Activated naive CD4-positive, alpha-beta T cell treated with anti-CD3 and anti-CD28 coated beads, Interleukin-2, amount 10 ng/mL, durations not matched to agents 7 days and 5 days (primary cell): Measurements from ENCODE around the gene AASS.

ENCODE experiments used
- CTCF ChIA-PET: fragments of 350-600 bp; sonication (Branson Sonifier 250); formaldehyde crosslinking; loops from one replicate; lab custom pipeline; 2021; ENCODE audit warnings: antibody characterized with exemption; lab: Charles Lee
- DNase-seq: peaks from one replicate; pipeline ENCODE4 v3.0.0-alpha.2; 2020
- H3K27ac Mint-ChIP-seq: one replicate; pipeline ENCODE4 v1.8.0; 2021; ENCODE audit warnings: mild to moderate bottlenecking, moderate library complexity, mixed read lengths
- H3K27me3 Mint-ChIP-seq: one replicate; pipeline ENCODE4 v1.8.0; 2021; ENCODE audit warnings: mild to moderate bottlenecking, mixed read lengths
- H3K36me3 Mint-ChIP-seq: one replicate; pipeline ENCODE4 v1.8.0; 2021; ENCODE audit warnings: mixed read lengths
- H3K4me1 Mint-ChIP-seq: one replicate; pipeline ENCODE4 v1.8.0; 2021; ENCODE audit warnings: mixed read lengths
- H3K4me3 Mint-ChIP-seq: one replicate; pipeline ENCODE4 v1.8.0; 2021; ENCODE audit warnings: mild to moderate bottlenecking, moderate library complexity, mixed read lengths
- H3K9me3 Mint-ChIP-seq: one replicate; pipeline ENCODE4 v1.8.0; 2021; ENCODE audit warnings: mixed read lengths

The AASS gene

GRCh38 chr7:122054393-122054792 is 89.7 kb downstream of the AASS start:
- Mint-ChIP-seq H3K27me3 (no peaks in the 10 kb centered on the region), H3K27ac (no peak overlapping the region), H3K36me3 (no peaks in the 10 kb centered on the region), H3K4me1 (no peaks in the 10 kb centered on the region), H3K9me3 (no peaks in the 10 kb centered on the region), H3K4me3 (no peak overlapping the region)
- CTCF ChIA-PET = no interaction called here
- no peak for DNase-seq

DNA sequence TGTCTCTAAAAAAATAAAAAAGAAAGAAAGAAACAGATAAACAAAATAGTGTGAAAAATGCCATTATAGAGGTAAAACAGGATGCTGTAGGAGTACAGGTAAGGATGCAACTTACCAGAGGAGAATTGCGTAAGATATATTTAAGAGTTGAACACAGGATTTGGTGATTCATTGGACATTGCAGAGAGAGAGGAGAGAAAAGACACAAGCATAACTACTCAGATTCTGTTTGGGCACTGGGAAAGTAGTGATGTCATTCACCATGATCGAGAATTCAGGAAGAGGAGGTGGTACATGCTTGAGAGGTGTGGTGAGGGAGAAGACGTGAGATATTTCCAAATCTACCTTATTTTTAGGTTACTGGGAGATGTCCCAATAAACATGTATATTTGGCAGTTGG is 97.6 kb downstream of the AASS start:
- CTCF ChIA-PET = no interaction called here
- Mint-ChIP-seq H3K4me1 (no peaks in the 10 kb centered on the region), H3K27me3 (no peaks in the 10 kb centered on the region), H3K9me3 (no peaks in the 10 kb centered on the region), H3K4me3 (no peak overlapping the region), H3K36me3 (no peaks in the 10 kb centered on the region), H3K27ac (no peak overlapping the region)
- no peak for DNase-seq

GRCh38 chr7:122040147-122040546 is 103.9 kb downstream of the AASS start:
- DNase-seq = no peak
- Mint-ChIP-seq H3K27me3 (no peaks in the 10 kb centered on the region), H3K27ac (no peak overlapping the region), H3K9me3 (no peaks in the 10 kb centered on the region), H3K4me3 (no peak overlapping the region), H3K4me1 (no peaks in the 10 kb centered on the region), H3K36me3 (no peaks in the 10 kb centered on the region)
- CTCF ChIA-PET = no interaction called here

- DNase-seq = no peak
- CTCF ChIA-PET = no interaction called here
- Mint-ChIP-seq H3K27ac (no peak overlapping the region), H3K36me3 (no peaks in the 10 kb centered on the region), H3K27me3 (no peaks in the 10 kb centered on the region), H3K4me3 (no peak overlapping the region), H3K9me3 (no peaks in the 10 kb centered on the region), H3K4me1 (no peaks in the 10 kb centered on the region)
Observed at GRCh38 chr7:122038904-122039303, 105.1 kb downstream of the AASS start.

DNA sequence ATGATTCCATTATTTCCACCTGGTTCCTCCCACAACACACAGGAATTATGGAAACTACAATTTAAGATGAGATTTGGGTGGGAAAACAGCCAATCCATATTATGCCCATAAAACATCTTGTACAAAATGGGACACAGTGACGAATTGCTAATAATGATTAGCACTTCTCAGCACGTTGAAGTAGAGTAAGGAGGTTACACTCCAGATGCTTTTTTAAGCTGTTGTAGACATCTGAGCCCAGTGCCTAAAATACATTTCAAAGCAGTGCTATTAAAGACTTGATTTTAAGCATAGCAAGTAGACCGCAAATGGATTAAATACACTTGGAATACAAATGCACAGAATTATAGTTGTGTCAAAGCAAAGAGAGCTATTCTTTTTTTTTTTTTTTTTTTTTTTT is 105.9 kb downstream of the AASS start:
- CTCF ChIA-PET = no interaction called here
- DNase-seq = no peak
- no peaks in the 10 kb centered on the region for H3K4me1 Mint-ChIP-seq
- H3K9me3 Mint-ChIP-seq = no peaks in the 10 kb centered on the region
- H3K27ac Mint-ChIP-seq = no peak overlapping the region
- H3K27me3 Mint-ChIP-seq = no peaks in the 10 kb centered on the region
- H3K4me3 Mint-ChIP-seq = no peak overlapping the region
- no peaks in the 10 kb centered on the region for H3K36me3 Mint-ChIP-seq

GRCh38 chr7:122035876-122036275 is 108.2 kb downstream of the AASS start:
- Mint-ChIP-seq H3K4me1 (no peaks in the 10 kb centered on the region), H3K4me3 (no peak overlapping the region), H3K9me3 (no peaks in the 10 kb centered on the region), H3K27ac (no peak overlapping the region), H3K36me3 (no peaks in the 10 kb centered on the region), H3K27me3 (no peaks in the 10 kb centered on the region)
- no peak for DNase-seq
- CTCF ChIA-PET = no interaction called here

DNA sequence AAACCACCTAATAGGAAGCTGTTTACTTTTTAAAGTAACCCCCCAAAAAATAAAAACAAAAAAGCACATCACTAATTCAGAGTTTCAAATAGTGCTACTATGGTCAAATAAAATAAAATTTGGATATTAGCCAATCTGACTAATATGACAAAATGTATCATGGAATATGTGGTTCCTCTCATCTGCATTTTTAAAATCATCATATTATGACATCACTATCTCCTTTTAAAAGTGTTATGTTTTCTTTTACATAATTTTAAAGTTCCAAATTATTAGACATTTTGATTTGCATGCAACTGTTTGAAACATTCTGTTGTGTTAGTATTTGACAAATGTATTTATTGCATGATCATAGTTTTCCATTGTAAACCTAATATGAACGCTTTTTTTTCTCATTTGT is 110.4 kb downstream of the AASS start:
- CTCF ChIA-PET = no interaction called here
- no peak for DNase-seq
- Mint-ChIP-seq H3K27ac (no peak overlapping the region), H3K9me3 (no peaks in the 10 kb centered on the region), H3K36me3 (no peaks in the 10 kb centered on the region), H3K4me3 (no peak overlapping the region), H3K4me1 (no peaks in the 10 kb centered on the region), H3K27me3 (no peaks in the 10 kb centered on the region)

DNA sequence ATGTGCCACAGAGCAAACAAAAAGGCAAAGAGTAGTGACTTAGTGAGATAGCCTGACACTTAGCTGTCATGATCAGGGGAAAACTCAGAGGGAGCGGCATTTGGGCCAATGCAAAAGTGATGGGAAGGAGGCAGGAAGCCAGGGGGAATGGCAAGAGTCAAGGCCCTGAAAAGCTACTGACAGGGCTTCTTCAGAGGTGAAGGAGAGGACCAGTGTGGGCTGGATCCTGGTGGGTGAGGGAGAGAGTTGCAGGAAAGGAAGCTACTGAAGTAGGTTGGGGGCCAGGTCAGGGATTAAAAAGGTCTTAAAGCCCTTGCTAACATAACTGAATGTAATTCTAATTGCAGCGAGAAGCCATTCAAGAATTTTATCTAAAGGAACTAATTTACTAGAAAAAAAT is 117.0 kb downstream of the AASS start:
- no peaks in the 10 kb centered on the region for H3K9me3 Mint-ChIP-seq
- CTCF ChIA-PET = interaction anchor here (1.3 kb wide), 1 partner anchor 33 kb away, joined by 4 read pairs; no protein-coding TSS in a partner anchor
- H3K27me3 Mint-ChIP-seq = no peaks in the 10 kb centered on the region
- no peaks in the 10 kb centered on the region for H3K4me1 Mint-ChIP-seq
- H3K36me3 Mint-ChIP-seq = no peaks in the 10 kb centered on the region
- H3K4me3 Mint-ChIP-seq = no peak overlapping the region
- no peak for DNase-seq
- H3K27ac Mint-ChIP-seq = no peak overlapping the region
